Vagina (tissue), 2 donors: ENCODE measurements around the gene DOCK1.

Experiments
- CTCF ChIP-seq, 3 experiments: fragments of 450-650 bp in 2 of 3; fragments of 200-600 bp in 1 of 3; sonication (generic) in 1 of 3; IDR thresholded peaks; one replicate each; pipeline ENCODE4 v1.5.1; 2017 to 2019; ENCODE audit warnings: antibody characterized with exemption in 3 of 3, mild to moderate bottlenecking in 2 of 3, moderate library complexity in 2 of 3
- POLR2A ChIP-seq, 2 donors: fragments of 450-650 bp; IDR thresholded peaks; one replicate each; pipeline ENCODE4 v1.6.1; 2017; ENCODE audit warnings: antibody characterized with exemption in 2 of 2, mild to moderate bottlenecking in 2 of 2, moderate library complexity in 2 of 2
- POLR2AphosphoS5 ChIP-seq, 2 donors: sonication (generic); formaldehyde crosslinking; IDR thresholded peaks; one replicate each; pipeline ENCODE4 v1.9.0; 2017; ENCODE audit warnings: antibody characterized with exemption in 2 of 2, mild to moderate bottlenecking in 2 of 2, low read depth in 1 of 2; ENCODE audit not compliant: insufficient read depth in 1 of 2

- TF ChIP-seq CTCF (IDR thresholded peaks at IDR 0.05) (no peak), POLR2A (IDR thresholded peaks at IDR 0.05) (no peak), POLR2AphosphoS5 (IDR thresholded peaks at IDR 0.05; ENCODE audit: insufficient read depth in 1 of 2, low read depth in 1 of 2) (no peak)
Observed at GRCh38 chr10:127118034-127118433, 212.8 kb downstream of the DOCK1 start.
